GM12892 (cell line): Measurements from ENCODE around the gene VCAN.

Source experiments
- POLR2A ChIP-seq: IDR thresholded peaks from 2 replicates; pipeline ENCODE4 v1.6.1; 2011; ENCODE audit warnings: low read depth, low read length, control low read depth
- POLR2AphosphoS5 ChIP-seq: IDR thresholded peaks from 2 replicates; pipeline ENCODE4 v1.6.1; 2011; ENCODE audit warnings: low read depth, low read length, control low read depth

DNA sequence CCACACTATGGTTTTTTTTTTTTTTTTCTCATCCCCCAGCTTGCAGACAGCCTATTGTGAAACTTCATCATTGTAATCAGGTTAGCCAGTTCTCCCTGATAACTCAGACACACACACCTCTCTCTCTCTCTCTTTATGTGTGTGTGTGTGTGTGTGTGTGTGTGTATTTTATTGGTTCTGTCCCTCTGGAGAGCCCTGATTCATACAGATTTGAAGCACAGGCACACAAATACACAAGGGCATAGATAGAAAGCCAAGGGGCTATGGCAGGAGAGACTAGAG is 20.6 kb upstream of the VCAN start:
- no peak for TF ChIP-seq POLR2AphosphoS5
- no peak for TF ChIP-seq POLR2A
